ENCODE data around the gene BLOC1S3.

BLOC1S3 gene

GRCh38 chr19:45164577-45165335 is 13.8 kb upstream of the BLOC1S3 start:
- H3K4me3 Mint-ChIP-seq, result peak overlapping the region; percentile 41
- peaks cover 27% of the 10 kb centered on the region for H3K4me1 Mint-ChIP-seq
- H3K36me3 Mint-ChIP-seq, result no peaks in the 10 kb centered on the region
- peak; percentile 86 for ATAC-seq
- H3K9me3 Mint-ChIP-seq, result no peaks in the 10 kb centered on the region
- peak overlapping the region; percentile 85 for H3K27ac Mint-ChIP-seq
- peak; percentile 43 to 77 for DNase-seq (ENCODE audit: low spot score in 2 of 2)

- Mint-ChIP-seq H3K27ac (no peak overlapping the region), H3K36me3 (no peaks in the 10 kb centered on the region), H3K9me3 (no peaks in the 10 kb centered on the region), H3K4me3 (no peak overlapping the region), H3K4me1 (peaks cover 48% of the 10 kb centered on the region)
- ATAC-seq, result no peak
- DNase-seq (ENCODE audit: low spot score in 2 of 2), result no peak
Measured at GRCh38 chr19:45166723-45167252, 11.8 kb upstream of the BLOC1S3 start.

- H3K4me1 Mint-ChIP-seq, result peaks cover 54% of the 10 kb centered on the region
- H3K4me3 Mint-ChIP-seq, result no peak overlapping the region
- DNase-seq (ENCODE audit: low spot score in 2 of 2) (no peak), ATAC-seq (no peak)
- H3K27ac Mint-ChIP-seq, result peak overlapping the region; percentile 96
- H3K36me3 Mint-ChIP-seq, result no peaks in the 10 kb centered on the region
- H3K9me3 Mint-ChIP-seq, result no peaks in the 10 kb centered on the region
Measured at GRCh38 chr19:45168767-45169351, 9.7 kb upstream of the BLOC1S3 start.

- DNase-seq (ENCODE audit: low spot score in 2 of 2), result no peak
- peaks cover 47% of the 10 kb centered on the region for H3K4me1 Mint-ChIP-seq
- H3K4me3 Mint-ChIP-seq, result peak overlapping the region; percentile 65
- no peak for ATAC-seq
- no peaks in the 10 kb centered on the region for H3K9me3 Mint-ChIP-seq
- H3K27ac Mint-ChIP-seq, result peak overlapping the region; percentile 96
- no peaks in the 10 kb centered on the region for H3K36me3 Mint-ChIP-seq
Measured at GRCh38 chr19:45169602-45170001, 9.0 kb upstream of the BLOC1S3 start.

GRCh38 chr19:45170146-45171106 is 8.2 kb upstream of the BLOC1S3 start:
- DNase-seq (ENCODE audit: low spot score in 2 of 2) (no peak), ATAC-seq (no peak)
- Mint-ChIP-seq H3K27ac (peak overlapping the region; percentile 96), H3K9me3 (no peaks in the 10 kb centered on the region), H3K36me3 (no peaks in the 10 kb centered on the region), H3K4me1 (peaks cover 45% of the 10 kb centered on the region), H3K4me3 (peak overlapping the region; percentile 65)

GRCh38 chr19:45171211-45171623 is 7.4 kb upstream of the BLOC1S3 start:
- Mint-ChIP-seq H3K27ac (peak overlapping the region; percentile 96), H3K4me1 (peaks cover 45% of the 10 kb centered on the region), H3K36me3 (no peaks in the 10 kb centered on the region), H3K9me3 (no peaks in the 10 kb centered on the region), H3K4me3 (peak overlapping the region; percentile 65)
- no peak for DNase-seq (ENCODE audit: low spot score in 2 of 2)
- peak; percentile 88 for ATAC-seq

GRCh38 chr19:45172173-45172572 is 6.4 kb upstream of the BLOC1S3 start:
- Mint-ChIP-seq H3K9me3 (no peaks in the 10 kb centered on the region), H3K4me3 (peak overlapping the region; percentile 65), H3K27ac (peak overlapping the region; percentile 96), H3K4me1 (peaks cover 45% of the 10 kb centered on the region), H3K36me3 (no peaks in the 10 kb centered on the region)
- peak; percentile 41 for ATAC-seq
- no peak for DNase-seq (ENCODE audit: low spot score in 2 of 2)

GRCh38 chr19:45172611-45173208 is 5.9 kb upstream of the BLOC1S3 start:
- Mint-ChIP-seq H3K4me1 (peaks cover 45% of the 10 kb centered on the region), H3K4me3 (peak overlapping the region; percentile 65), H3K36me3 (no peaks in the 10 kb centered on the region), H3K9me3 (no peaks in the 10 kb centered on the region), H3K27ac (peak overlapping the region; percentile 96)
- DNase-seq (ENCODE audit: low spot score in 2 of 2) (no peak), ATAC-seq (no peak)

GRCh38 chr19:45173816-45174215 is 4.8 kb upstream of the BLOC1S3 start:
- Mint-ChIP-seq H3K36me3 (peaks cover 8% of the 10 kb centered on the region), H3K27ac (peak overlapping the region; percentile 96), H3K4me3 (no peak overlapping the region), H3K9me3 (no peaks in the 10 kb centered on the region), H3K4me1 (peaks cover 42% of the 10 kb centered on the region)
- no peak for DNase-seq (ENCODE audit: low spot score in 2 of 2)
- ATAC-seq, result no peak

GRCh38 chr19:45175515-45176345 is 2.9 kb upstream of the BLOC1S3 start:
- Mint-ChIP-seq H3K4me1 (peaks cover 33% of the 10 kb centered on the region), H3K36me3 (peaks cover 8% of the 10 kb centered on the region), H3K27ac (no peak overlapping the region), H3K4me3 (no peak overlapping the region), H3K9me3 (no peaks in the 10 kb centered on the region)
- DNase-seq (ENCODE audit: low spot score in 2 of 2) (no peak), ATAC-seq (no peak)

- Mint-ChIP-seq H3K4me1 (peaks cover 27% of the 10 kb centered on the region), H3K36me3 (peaks cover 18% of the 10 kb centered on the region)
Measured at GRCh38 chr19:45177817-45178261, 745 bp upstream of the BLOC1S3 start, which contains the start of gene TRAPPC6A. Gene TRAPPC6A, minus strand, starts transcription at chr19:45178237. Its CDS starts 19 bp downstream, at chr19:45178218.

GRCh38 chr19:45179072-45179891 is 698 bp downstream of the BLOC1S3 start:
- no peak for ATAC-seq
- Mint-ChIP-seq H3K27ac (peak overlapping the region; percentile 95), H3K4me3 (peak overlapping the region; percentile 84), H3K4me1 (peaks cover 28% of the 10 kb centered on the region), H3K9me3 (no peaks in the 10 kb centered on the region), H3K36me3 (peaks cover 18% of the 10 kb centered on the region)
- DNase-seq (ENCODE audit: low spot score in 2 of 2), result peak; percentile 36 to 76

More at GRCh38 chr19:45177817-45178261, 745 bp upstream of the BLOC1S3 start, which contains the start of gene TRAPPC6A:
- Mint-ChIP-seq H3K27ac (peak within 1 kb of the TSS; percentile 95), H3K9me3 (no peaks in the 10 kb centered on the region), H3K4me3 (peak within 1 kb of the TSS; percentile 84)
- ATAC-seq (peak; percentile 0), DNase-seq (ENCODE audit: low spot score in 2 of 2) (no peak)

- peaks cover 28% of the 10 kb centered on the region for H3K4me1 Mint-ChIP-seq
- peaks cover 18% of the 10 kb centered on the region for H3K36me3 Mint-ChIP-seq
- ATAC-seq, result no peak
- H3K4me3 Mint-ChIP-seq, result peak overlapping the region; percentile 84
- no peak for DNase-seq (ENCODE audit: low spot score in 2 of 2)
- no peaks in the 10 kb centered on the region for H3K9me3 Mint-ChIP-seq
- H3K27ac Mint-ChIP-seq, result peak overlapping the region; percentile 48
Measured at GRCh38 chr19:45179892-45180370, 1.3 kb downstream of the BLOC1S3 start.
